ENCODE measurements around the gene VASP.

VASP gene

DNA sequence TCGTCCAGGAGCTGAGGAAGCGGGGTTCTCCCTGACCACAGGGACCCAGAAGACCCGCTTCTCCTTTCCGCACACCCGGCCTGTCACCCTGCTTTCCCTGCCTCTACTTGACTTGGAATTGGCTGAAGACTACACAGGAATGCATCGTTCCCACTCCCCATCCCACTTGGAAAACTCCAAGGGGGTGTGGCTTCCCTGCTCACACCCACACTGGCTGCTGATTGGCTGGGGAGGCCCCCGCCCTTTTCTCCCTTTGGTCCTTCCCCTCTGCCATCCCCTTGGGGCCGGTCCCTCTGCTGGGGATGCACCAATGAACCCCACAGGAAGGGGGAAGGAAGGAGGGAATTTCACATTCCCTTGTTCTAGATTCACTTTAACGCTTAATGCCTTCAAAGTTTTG, 18.9 kb downstream of the VASP start:
- DNase-seq (ENCODE audit: low read depth), result peak; percentile 65
- H3K4me3 ChIP-seq (ENCODE audit: low read depth, low read length), result no peak overlapping the region
- no peak for TF ChIP-seq CTCF (conservative IDR thresholded peaks at IDR 0.05; ENCODE audit: low read depth, low read length)

DNA sequence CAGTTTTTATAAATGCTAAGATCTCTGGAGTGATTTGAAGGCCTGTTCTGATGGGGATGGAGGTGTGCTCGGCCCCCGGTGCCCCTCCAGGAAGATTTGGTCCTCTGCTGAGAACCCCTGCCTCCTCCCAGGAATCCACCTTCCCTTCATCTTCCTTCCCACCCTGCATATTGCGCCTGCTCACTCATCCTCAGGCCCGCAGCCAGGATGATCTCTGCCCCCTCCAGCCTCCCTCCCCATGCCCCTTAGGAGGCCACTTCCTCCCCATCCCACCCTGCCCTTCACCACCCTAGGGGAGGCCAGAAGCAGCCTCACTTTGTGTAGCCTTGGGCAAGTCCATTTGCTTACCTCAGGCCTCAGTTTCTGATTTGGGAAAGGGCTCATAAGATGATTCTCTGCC, 19.7 kb downstream of the VASP start:
- H3K4me3 ChIP-seq (ENCODE audit: low read depth, low read length), result no peak overlapping the region
- TF ChIP-seq CTCF (conservative IDR thresholded peaks at IDR 0.05; ENCODE audit: low read depth, low read length), result no peak
- no peak for DNase-seq (ENCODE audit: low read depth)

DNA sequence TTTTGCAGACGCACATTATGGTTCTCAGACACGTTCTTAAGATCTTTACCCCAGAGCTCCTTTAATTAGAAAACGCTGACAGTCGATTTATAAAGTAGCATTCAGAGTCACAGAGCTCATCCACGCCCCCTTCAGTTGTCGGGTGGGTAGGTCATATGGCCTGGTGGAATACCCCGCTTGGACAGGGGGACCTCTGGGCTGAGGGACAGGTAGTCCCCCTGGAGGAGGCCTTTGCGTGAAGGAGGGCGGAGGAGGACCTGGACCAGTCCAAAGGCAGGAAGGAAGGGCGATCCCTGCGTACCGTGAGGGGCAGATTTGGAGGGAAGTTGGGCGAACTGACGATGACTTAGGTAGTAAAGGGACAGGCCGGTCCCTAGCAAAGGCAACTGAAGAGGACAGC, 20.5 kb downstream of the VASP start:
- no peak for TF ChIP-seq CTCF (conservative IDR thresholded peaks at IDR 0.05; ENCODE audit: low read depth, low read length)
- H3K4me3 ChIP-seq (ENCODE audit: low read depth, low read length), result no peak overlapping the region
- DNase-seq (ENCODE audit: low read depth), result no peak

DNA sequence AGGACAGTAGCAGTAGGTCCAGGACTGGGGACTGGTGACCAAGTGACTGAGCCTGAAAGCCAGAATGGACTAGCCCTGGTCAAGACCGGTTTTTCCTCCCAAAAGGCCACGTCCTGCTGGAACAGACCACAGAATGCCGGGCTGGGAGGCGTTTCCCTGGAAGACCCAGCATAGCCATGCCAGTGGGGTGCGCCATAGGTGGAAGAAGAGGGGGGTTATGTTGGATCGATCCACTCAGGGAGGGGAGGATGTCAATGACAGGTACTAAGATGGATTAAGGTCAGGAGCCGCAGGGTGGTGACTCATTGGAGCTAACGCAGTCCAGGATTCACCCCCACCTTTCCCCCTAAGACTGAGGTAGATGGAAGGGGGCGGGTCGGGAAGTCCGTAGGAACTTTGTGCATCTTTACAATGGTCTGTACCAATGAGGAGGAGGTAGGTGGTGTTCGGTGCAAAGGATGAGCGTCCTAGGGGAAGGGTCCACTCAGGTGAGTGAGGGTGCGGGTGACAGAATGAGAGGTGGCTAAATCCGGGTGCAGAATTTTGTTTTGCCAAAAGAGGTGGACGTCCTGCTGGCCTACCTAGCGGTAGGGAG, 21.0 kb downstream of the VASP start:
- DNase-seq (ENCODE audit: low read depth), result no peak
- no peak for TF ChIP-seq CTCF (conservative IDR thresholded peaks at IDR 0.05; ENCODE audit: low read depth, low read length)
- H3K4me3 ChIP-seq (ENCODE audit: low read depth, low read length), result no peak overlapping the region

GRCh38 chr19:45528744-45529419, 21.6 kb downstream of the VASP start:
- H3K4me3 ChIP-seq (ENCODE audit: low read depth, low read length), result peak overlapping the region; percentile 26
- DNase-seq (ENCODE audit: low read depth), result peak; percentile 51
- no peak for TF ChIP-seq CTCF (conservative IDR thresholded peaks at IDR 0.05; ENCODE audit: low read depth, low read length)

GRCh38 chr19:45529420-45529785, 22.1 kb downstream of the VASP start:
- no peak overlapping the region for H3K4me3 ChIP-seq (ENCODE audit: low read depth, low read length)
- TF ChIP-seq CTCF (conservative IDR thresholded peaks at IDR 0.05; ENCODE audit: low read depth, low read length), result no peak

DNA sequence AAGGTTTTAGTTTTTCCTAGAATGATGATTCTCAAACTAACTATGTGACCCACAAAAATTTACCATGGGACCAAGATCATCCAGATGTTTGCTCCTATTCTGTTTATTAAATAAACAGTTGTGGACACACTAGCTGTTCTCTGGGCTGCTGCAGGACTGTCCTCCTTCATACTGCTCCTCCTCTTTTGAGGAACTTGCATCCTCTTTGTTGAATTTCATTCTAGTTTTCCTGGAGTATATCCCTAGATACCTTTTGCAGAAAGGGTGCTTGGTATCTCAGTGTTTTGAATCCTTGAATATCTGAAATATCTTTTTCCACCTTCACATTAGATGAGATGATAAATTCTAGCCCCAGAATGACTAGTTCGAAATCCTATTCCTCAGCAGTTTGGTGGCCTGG, 24.1 kb downstream of the VASP start:
- TF ChIP-seq CTCF (conservative IDR thresholded peaks at IDR 0.05; ENCODE audit: low read depth, low read length), result no peak
- H3K4me3 ChIP-seq (ENCODE audit: low read depth, low read length), result no peak overlapping the region
- no peak for DNase-seq (ENCODE audit: low read depth)

More at GRCh38 chr19:45529420-45529785, 22.1 kb downstream of the VASP start:
- no peak for DNase-seq (ENCODE audit: low read depth)
